Neural progenitor cell (in vitro differentiated cells): ENCODE results near the gene RALB.

ENCODE experiments used
- CTCF ChIP-seq: fragments of 200-600 bp; sonication (generic); IDR thresholded peaks from 2 replicates; pipeline ENCODE4 v1.5.1; 2017; ENCODE audit warnings: antibody characterized with exemption, mild to moderate bottlenecking
- EZH2 ChIP-seq: fragments of 200-600 bp; sonication (generic); IDR thresholded peaks from 2 replicates; pipeline ENCODE4 v1.6.1; 2017; ENCODE audit warnings: antibody characterized with exemption, mild to moderate bottlenecking, moderate library complexity

DNA sequence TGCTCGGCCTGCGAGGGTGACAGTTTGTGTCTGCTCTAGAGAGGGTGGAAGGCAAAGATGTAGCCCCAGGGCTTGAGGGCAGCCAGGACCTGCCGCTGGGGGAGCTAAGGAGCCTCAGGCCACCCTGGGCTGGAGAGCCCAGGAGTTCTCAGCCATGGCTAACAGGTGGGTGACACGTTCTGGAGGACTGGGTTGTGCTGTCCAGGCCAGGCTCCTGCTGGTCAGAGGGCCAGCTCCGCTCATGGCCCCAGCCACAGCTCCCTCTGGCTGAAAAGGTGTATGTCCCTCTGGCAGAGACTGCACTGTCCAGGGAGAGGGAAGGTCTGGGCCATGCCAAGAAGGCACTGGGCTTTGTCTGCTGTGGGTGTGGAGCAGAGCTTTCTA is 48.6 kb upstream of the RALB start:
- TF ChIP-seq CTCF: peak; percentile 13
- no peak for TF ChIP-seq EZH2
